ENCODE results near the gene LENEP.
A peak's percentile ranks its signal among the peaks of the same experiment; 100 is the strongest.

LENEP gene

GRCh38 chr1:155011004-155011416 lies 17.6 kb downstream of the LENEP start:
- H3K27me3 ChIP-seq (ENCODE audit: insufficient read depth, low read depth, severe bottlenecking): no peaks in the 10 kb centered on the region
- H3K36me3 ChIP-seq: peaks cover 34% of the 10 kb centered on the region
- H3K27ac ChIP-seq: peak overlapping the region; percentile 86
- no peak for TF ChIP-seq CTCF (IDR thresholded peaks at IDR 0.05; ENCODE audit: low read depth, low read length)
- DNase-seq: peak; percentile 99
- peak overlapping the region; percentile 20 for H3K4me3 ChIP-seq (ENCODE audit: low read depth, low read length)
- H3K9me3 ChIP-seq (ENCODE audit: severe bottlenecking): no peaks in the 10 kb centered on the region

- H3K4me3 ChIP-seq (ENCODE audit: low read depth, low read length): peak overlapping the region; percentile 20
- peaks cover 35% of the 10 kb centered on the region for H3K36me3 ChIP-seq
- TF ChIP-seq CTCF (IDR thresholded peaks at IDR 0.05; ENCODE audit: low read depth, low read length): no peak
- no peaks in the 10 kb centered on the region for H3K9me3 ChIP-seq (ENCODE audit: severe bottlenecking)
- H3K27ac ChIP-seq: peak overlapping the region; percentile 86
- H3K27me3 ChIP-seq (ENCODE audit: insufficient read depth, low read depth, severe bottlenecking): no peaks in the 10 kb centered on the region
- peak; percentile 23 for DNase-seq
These were observed 18.1 kb downstream of the LENEP start for GRCh38 chr1:155011437-155012025.

GRCh38 chr1:155012026-155012546 lies 18.7 kb downstream of the LENEP start:
- peak; percentile 100 for DNase-seq
- peak overlapping the region; percentile 86 for H3K27ac ChIP-seq
- peaks cover 36% of the 10 kb centered on the region for H3K36me3 ChIP-seq
- no peaks in the 10 kb centered on the region for H3K27me3 ChIP-seq (ENCODE audit: insufficient read depth, low read depth, severe bottlenecking)
- no peaks in the 10 kb centered on the region for H3K9me3 ChIP-seq (ENCODE audit: severe bottlenecking)
- H3K4me3 ChIP-seq (ENCODE audit: low read depth, low read length): peak overlapping the region; percentile 16; the same call in 1 of the 2 replicates
- TF ChIP-seq CTCF (IDR thresholded peaks at IDR 0.05; ENCODE audit: low read depth, low read length): no peak

- peak overlapping the region; percentile 86 for H3K27ac ChIP-seq
These were observed 19.6 kb downstream of the LENEP start for GRCh38 chr1:155012776-155013602.

GRCh38 chr1:155013632-155014031 lies 20.2 kb downstream of the LENEP start:
- peak; percentile 30 for DNase-seq
- Histone ChIP-seq H3K36me3 (peaks cover 32% of the 10 kb centered on the region), H3K4me3 (ENCODE audit: low read depth, low read length) (no peak overlapping the region), H3K27me3 (ENCODE audit: insufficient read depth, low read depth, severe bottlenecking) (no peaks in the 10 kb centered on the region), H3K27ac (peak overlapping the region; percentile 86), H3K9me3 (ENCODE audit: severe bottlenecking) (no peaks in the 10 kb centered on the region)
- no peak for TF ChIP-seq CTCF (IDR thresholded peaks at IDR 0.05; ENCODE audit: low read depth, low read length)

More at GRCh38 chr1:155012776-155013602, 19.6 kb downstream of the LENEP start:
- DNase-seq: peak; percentile 36
- peak overlapping the region; percentile 16; the same call in 1 of the 2 replicates for H3K4me3 ChIP-seq (ENCODE audit: low read depth, low read length)
- no peaks in the 10 kb centered on the region for H3K9me3 ChIP-seq (ENCODE audit: severe bottlenecking)
- TF ChIP-seq CTCF (IDR thresholded peaks at IDR 0.05; ENCODE audit: low read depth, low read length): no peak
- H3K36me3 ChIP-seq: peaks cover 32% of the 10 kb centered on the region
- H3K27me3 ChIP-seq (ENCODE audit: insufficient read depth, low read depth, severe bottlenecking): no peaks in the 10 kb centered on the region
